GM19351 (cell line): ENCODE measurements around the gene MTMR6.
"Not testable (repeated sequence)": the region's sequence is repeated elsewhere in the genome, so short reads cannot be mapped to it uniquely, and the experiment has no call there.

Experiments used
- ATAC-seq: cut with Tn5 transposase; IDR thresholded peaks from one replicate; pipeline ENCODE4 v1.9.1; 2021; ENCODE audit warnings: mild to moderate bottlenecking, moderate library complexity; ENCODE audit not compliant: unreplicated experiment

MTMR6 gene

DNA sequence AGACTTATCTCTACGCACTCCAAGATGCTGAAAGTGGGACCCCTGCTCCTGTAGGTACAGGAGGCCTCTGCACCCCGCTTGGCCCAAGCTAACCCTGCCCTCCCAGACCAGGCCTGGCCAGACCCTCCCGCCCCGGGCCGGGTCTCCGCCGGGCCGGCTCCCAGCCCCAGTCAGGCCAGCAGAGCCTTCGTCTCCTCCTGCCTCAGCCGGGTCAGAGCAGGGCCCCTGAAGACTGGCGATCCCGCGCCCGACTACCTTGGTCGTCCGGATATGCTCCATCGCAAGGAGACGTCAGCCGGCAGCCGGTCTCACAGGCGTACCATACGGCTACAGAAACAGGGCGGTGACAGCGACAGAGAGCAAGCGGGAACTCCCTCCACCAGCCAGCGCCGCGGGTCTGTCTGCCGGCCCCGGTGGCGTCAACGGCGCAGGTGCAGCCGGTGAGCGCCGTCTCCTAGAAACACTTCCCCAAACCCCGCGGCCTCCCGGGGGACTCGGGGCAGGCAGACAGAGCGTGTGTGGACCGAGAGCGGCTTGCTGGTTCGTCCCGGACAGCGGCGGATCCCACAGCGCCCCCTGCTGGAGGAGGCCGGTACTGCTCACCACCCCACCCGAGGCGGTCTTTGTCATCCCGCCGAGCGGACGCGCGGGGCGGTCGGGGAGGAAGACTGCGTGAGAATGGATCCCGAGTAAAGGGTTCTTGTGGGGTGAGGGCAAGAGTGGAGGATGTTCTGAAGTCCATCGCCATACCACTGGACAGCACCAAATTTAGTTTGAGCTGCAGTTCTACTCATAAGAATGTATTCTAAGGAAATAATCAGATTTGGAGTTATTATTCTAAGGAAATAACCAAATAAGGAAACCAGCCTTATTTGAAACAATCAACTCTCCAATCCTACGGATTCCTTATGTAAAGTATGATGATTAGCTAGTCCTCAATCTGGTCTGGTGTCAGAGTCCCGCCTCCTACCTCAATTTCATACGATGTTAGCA, at the start of gene MTMR6:
TSS of gene MTMR6 (minus strand) at position 520 of the 993 bp plus-strand sequence. CDS start at position 279, 241 bp downstream.
- ATAC-seq, result peak; percentile 90

DNA sequence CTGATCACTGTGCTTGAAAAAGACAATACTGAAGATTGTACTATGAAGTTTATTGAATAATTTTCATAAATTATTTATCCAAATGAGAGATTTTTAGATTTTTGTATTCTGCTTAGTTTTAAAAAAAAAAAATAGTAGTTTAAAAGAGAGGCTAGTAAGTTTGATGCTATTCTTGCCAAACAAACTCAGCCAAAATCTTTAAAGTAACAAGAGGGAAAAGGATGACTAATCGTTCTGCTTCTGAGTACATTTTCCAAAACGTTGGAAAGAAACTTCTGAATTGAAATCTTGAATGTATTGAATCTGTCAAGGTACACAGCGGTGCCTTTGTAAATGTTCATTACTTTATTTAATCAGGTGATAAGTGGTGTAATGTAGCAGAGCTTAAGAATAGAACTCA, 48.6 kb upstream of the MTMR6 start:
- ATAC-seq, result no peak

DNA sequence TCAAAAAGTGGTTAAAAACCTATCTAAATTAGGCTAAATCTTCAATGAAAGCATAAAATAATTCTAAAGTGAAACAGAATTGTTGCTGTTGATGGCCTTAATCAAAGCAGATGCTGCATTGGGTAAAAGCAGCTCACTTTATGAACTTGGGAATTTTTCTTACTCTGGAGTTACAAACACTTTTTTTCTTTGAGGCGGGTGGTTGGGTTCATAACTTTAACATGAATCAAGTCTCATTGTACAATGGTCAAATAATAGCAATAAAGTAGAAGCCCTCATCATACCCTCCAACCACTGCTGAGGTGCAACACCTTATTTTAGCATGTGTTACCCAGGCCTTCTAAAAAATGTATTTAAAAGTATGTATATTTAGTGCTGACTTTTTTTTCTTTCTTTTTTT, 43.3 kb upstream of the MTMR6 start:
- no peak for ATAC-seq

DNA sequence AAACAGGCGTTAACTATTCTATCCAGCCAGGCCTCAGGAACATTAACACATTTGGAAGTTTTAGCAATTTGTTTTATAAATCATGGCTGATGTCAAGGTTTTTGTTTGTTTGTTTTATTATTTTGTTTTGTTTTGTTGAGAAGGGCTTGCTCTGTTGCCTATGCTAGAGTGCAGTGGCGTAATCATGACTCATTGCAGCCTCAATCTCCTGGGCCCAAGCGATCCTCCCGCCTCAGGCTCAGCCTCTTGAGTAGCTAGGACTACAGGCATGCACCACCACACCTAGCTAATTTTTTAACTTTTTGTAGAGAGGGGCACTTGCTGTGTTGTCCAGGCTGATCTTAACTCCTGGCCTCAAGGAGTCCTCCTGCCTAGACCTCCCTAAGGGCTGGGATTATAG, 42.4 kb upstream of the MTMR6 start:
- no peak for ATAC-seq

DNA sequence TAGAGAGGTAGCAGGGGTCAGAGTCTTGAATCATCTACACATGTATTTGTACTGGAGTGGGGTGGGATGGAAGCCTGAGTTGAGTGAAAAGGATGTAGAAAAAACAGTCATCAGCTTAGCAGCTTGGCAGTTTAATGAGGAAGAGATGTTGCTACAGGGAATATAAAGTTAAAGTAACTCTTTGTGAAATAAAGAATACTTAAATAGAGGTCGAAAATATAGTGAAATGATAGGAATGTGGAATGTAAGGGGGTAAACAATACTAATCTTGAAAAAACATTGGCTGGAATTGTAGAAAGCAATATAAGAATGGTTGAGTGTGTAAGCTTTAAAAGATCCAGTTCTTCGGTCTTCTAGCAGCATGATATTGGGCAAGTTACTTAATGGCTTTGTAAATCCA, 36.8 kb upstream of the MTMR6 start:
- no peak for ATAC-seq

DNA sequence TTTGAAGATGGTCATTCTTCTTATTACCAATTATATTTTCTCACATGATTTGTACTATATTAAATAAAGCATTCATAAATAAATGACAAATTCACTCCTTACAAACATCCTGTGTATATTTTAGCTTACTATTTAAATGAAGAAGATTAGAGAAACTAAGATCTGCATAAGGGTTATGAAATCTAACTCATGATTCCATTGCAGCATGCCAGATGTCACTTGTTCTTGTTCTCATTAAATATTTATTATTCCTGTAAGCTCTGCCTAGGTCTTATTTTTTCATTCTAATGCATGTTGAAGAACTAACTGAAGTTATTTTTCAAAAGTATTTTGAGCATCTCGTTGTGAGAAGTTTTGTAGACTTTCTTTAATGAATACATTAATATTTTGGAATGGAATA, 32.5 kb upstream of the MTMR6 start:
- no peak for ATAC-seq

DNA sequence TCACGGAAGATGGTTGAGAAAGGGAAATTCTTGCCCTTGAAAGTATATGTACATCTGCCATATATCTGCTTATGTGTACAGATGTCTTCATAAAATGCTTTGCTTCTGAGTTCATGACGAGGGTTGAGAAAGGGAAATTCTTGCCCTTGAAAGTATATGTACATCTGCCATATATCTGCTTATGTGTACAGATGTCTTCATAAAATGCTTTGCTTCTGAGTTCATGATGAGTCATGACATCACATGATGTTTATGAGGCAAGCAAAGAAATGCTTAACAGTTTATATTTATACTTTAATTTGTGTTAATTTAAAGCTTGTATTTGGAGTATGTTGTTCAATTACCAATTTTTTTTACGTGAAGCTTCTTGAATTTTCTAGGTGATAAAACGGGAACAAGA, 31.7 kb upstream of the MTMR6 start:
- ATAC-seq, result not testable (repeated sequence)

DNA sequence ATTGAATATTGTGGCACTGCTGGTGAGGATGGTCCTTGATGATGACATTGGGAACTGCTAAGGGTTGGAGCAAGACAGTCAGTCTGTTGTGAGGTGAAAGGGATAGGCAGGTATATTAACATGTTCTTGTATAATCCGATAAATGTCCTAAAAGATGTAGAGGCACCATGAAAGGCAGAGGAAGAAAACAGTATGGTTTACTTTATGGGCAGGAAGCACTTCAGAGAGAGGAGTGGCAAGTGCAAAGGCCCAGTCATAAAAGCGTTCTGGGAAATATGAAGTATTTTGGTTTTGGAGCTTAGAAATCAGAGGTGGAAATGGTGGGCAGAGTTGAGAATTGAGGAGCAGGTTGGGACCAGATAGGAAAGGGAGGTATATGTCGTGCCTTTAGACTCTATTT, 23.6 kb upstream of the MTMR6 start:
- ATAC-seq, result no peak

DNA sequence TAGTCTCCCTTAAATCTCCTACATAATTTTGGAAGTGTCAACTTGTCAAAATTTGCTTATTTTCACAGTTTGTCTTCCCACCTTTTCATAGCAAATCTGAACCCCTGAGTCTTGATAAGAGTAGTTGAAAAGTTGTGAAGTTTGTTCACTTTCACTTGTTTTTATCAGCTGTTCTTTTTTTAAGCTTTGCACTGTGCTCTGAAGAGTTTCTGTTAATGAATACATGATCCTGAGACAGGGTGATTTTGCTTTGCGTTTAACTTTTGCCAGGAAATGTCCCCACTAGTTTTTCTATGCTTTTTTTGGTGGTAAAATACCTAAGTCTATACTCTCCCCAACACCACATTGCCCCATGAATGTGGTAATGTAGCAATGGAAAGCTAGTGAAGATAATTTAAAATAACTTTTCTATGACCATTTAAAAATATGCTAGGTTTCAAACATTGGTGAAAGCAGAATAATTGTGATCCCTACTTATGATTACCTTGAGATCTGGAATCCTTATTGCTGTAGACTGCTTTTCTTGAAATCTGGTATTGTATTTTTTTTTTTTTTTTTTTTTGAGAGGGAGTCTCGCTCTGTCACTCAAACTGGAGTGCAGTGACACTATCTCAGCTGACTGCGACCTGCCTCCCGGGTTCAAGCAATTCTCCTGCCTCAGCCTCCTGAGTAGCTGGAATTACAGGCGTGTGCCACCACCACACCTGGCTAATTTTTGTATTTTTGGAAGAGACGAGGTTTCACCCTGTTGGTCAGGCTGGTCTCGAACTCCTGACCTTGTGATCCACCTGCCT, 19.6 kb upstream of the MTMR6 start:
- no peak for ATAC-seq

DNA sequence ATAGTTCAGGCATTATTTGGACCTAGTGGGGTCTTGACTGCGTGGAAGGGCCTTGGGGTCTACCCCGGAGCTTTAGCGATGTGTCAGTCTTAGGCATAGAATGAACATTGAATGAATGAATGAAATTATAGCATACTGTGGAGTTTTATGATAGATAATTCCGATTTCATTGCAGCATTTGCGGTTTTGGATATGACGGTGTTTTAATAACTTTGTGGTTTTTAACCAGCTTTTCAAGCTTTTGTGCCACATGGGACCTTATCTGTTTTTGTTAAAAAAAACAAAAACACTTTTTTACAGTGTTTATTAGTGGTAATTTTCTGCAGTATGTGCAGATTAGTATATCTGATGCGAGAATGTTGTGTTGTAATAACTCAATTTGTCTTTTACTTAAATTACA, 14.8 kb upstream of the MTMR6 start:
- no peak for ATAC-seq

DNA sequence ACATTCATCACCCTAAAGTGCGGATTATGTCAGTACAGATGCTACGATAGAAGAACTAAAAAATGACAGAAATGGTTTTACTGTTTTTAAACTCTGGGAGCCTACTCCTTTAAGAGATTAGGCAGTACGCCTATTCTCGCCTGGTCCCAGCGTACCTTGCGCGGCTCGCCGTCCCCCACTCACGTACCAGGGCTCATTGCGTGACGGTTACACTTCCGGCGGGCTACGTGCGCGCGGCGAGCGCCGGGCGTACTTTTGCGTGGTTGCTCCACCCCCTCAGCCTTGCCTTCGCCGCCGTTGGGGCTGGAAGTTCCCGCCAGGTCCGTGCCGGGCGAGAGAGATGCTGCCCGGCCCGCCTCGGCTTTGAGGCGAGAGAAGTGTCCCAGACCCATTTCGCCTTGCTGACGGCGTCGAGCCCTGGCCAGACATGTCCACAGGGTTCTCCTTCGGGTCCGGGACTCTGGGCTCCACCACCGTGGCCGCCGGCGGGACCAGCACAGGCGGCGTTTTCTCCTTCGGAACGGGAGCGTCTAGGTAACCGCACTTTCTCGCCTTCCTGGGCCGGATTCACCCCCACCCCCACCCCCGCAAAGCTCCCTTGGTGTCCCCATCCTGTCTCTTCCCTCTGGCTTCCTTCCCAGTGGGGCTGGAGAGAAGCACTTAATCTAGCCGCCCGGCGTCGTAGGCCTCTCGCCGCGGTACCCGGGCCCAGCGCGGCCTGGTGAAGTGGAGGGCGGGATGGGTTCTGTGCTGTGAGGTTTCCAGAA, 14.2 kb upstream of the MTMR6 start, which contains the start of gene NUP58:
TSS of gene NUP58 (plus strand) at position 279 of the 767 bp plus-strand sequence. CDS start at position 428, 149 bp downstream.
- peak; percentile 99 for ATAC-seq

DNA sequence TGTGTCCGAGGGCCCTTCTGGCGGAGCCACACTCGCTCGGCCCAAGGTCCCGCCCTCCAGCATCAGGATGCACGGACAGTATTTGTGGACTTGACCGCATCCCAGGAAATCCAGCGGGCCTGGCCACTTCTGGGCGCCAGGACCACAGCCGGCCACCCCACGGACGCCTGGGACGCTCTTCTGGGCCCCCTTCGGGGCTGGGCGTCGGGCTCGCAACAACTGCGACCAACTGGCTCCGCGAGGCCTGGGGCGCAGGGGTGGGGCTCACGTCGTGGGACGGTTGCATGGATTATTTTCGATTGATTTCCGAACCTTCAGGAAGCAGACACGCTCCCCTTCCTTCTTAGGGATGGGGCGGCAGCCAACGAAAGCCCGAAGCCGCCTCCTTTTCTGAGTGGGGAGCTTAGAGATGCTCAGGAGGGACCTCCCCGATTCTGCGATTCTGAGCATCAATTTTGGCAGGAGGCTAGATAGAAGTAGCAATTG, 13.6 kb upstream of the MTMR6 start:
- ATAC-seq, result peak; percentile 11

DNA sequence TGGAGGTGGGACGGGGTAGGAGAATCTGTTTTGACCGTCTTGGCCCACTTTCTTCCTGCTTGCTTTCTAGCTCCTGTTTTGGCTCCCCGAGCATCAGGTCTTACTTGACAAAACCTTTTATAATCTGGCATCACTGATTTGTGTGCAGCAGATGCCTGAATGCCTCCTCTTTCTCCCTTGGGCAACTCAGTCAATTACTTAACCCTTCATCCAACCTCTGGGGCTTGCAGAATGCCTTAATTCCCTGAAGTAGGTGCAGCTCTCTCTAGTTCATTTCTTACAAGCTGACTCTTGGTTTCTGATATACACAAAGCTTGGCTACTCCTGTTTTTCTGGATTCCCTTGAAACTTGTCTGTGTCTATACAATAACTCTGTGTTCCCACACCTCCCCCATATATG, 8.4 kb upstream of the MTMR6 start:
- ATAC-seq, result no peak

DNA sequence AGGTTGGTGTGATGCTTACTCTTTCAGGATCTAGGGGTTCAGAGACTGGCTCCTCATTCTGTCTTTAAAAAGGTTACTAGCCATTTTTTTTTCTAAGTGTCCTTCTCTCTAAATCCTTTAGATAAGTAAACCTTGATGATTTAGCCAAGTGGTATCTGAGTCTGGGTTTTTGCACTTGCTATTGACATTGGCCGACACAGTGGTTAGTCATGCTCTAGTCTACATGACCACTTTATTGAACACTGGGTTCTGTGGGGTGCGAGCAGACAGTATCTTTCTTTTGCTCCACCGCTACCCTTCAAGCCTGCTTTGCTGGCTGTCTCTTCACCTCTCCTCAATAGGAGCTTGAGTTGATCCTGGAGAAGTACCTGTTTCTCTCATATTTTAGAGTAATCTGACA, 7.9 kb upstream of the MTMR6 start:
- no peak for ATAC-seq

DNA sequence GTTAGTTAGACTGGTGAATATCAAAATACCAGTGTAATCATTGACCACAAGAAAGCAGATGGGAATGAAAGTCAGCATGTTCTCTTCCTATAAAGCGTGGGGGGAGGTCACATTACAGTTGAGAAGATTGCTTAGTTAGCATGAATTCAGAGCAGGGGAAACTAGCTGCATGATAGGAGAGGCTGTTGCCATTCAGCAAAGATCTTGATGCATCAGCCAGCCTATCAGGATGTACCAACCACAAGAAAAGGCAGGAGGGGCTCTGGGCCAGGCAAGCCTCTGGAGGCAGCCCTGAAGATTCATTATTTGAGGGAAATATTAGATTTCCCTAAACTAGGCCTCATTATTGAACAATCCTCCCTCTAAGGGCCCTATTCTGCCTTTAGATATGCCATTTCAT, 5.0 kb upstream of the MTMR6 start:
- ATAC-seq, result no peak

DNA sequence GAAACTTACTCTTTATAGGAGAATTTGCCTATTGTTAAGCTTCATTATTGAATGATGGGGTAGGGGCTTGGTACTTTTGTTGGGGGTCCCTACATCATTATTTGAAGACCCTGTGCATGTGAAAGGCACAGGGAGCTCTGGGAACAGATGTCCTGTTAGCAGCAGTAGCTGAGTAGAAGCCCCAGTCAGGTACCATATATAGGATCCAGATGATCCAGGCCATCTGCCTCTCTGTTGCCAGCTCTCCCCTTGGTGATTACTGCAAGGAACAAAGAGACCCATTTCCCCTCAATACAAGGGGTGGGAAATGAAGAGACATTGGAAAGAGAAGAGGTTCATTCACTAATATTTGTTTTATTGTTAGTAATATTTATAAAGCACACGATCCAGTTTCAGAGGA, 4.4 kb upstream of the MTMR6 start:
- no peak for ATAC-seq

DNA sequence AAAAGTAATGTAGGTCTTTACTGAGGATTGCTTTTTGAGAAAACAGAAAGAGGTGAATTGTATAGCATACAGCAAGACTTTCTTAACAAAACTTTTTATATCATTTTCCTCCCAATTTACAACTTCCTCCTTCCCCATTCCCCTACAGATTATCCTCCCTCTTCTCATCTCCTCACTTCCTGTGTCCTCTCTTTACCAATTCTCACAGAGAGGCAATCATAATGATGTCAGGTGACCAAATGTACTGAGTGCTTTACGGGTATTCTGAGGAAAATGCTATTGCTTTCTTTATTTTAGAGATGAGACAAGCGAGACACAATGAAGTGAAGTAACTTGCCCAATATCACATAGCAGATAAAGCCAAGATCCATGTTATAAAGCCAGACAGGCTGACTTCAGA, 1.7 kb upstream of the MTMR6 start:
- no peak for ATAC-seq

DNA sequence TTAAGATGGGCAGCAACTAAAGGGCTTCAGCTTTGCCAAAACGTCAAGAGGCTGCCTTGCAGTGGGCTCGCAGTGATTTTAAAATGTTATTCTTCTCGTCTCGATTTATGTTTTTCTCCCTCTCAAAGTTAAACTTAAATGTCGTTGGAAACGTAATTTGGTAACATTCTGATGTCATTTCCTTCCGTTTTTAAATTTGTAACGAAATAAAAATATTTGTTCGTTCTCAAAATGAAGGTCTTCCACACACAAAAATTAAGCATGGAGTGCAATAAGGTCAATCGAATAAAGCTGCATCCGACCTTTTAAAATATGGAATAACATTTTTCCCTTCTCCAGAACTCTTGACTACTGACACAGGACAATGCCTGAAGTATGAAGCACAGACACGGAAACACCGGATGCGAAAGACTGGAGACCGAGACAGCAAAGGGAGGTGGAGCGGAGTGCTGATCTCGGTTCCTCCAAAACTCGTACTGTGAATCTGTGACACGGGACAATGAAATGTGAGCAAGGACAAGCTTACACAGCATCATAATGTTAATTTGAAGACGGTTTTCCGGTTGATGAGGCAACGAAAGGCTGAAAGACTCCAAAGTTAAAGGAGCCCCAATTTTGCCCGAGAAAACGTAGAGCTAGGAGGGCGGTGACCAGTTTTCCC, 850 bp downstream of the MTMR6 start:
- peak; percentile 36 for ATAC-seq

DNA sequence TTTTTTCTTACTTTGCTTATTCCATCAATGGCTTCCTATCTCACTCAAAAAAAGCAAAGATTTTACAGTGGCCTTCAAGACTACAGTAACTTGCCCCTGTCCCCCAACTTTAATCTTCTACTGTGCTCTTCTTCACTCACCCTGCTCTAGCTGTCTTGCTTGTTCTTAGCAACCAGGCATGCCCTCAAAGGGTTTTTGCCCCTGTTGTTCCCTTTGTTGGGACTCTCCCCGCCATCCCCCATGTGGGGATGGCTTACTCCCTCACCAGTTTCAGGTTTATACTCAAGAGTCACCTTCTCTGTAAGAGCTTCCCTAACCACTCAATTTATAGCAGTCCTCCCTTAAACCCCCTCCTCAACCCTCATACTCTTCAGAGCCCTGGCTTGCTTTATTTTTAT, 5.4 kb downstream of the MTMR6 start:
- peak; percentile 33 for ATAC-seq

DNA sequence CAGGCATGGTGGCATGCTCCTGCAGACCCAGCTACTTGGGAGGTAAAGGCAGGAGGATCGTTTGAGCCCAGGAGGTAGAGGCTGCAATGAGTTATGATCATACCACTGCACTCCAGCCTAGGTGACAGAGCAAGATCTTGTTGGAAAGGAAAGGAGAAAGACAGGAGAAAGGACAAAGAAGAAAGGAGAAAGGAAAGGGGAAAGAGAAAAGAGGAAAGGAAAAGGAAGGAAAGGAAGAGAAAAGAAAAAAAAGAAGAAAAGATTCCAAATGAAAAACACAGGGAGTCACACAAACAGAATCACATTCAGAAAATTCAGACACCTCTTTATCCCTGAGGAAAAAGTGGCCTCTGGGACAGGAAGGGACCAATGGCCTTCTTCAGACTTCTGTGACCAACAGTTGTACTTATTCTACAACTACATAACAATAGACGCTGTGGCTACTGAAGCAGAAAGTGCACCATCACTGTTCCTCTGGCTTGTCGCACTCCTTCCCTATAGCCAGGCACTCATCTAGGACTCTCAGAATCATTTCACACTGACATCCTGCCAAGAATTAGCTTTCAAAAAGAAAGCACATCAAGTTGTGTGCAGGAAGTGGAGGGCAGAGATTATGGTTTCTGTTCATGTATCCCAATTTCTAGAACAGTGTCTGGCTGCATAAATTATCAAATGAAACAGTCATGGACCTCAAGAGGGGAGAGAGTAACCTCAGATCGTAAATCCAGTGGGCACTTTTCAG, 5.9 kb downstream of the MTMR6 start:
- peak; percentile 71 for ATAC-seq
